Panc1 (cell line): ENCODE results near the gene NARS2.

Source experiments
- CTCF ChIP-seq: fragments of 450-650 bp; IDR thresholded peaks from 2 replicates; pipeline ENCODE4 v1.5.1; 2017; ENCODE audit warnings: mild to moderate bottlenecking
- POLR2AphosphoS5 ChIP-seq: IDR thresholded peaks from 2 replicates; pipeline ENCODE4 v1.6.1; 2012; ENCODE audit warnings: mild to moderate bottlenecking, low read depth, low read length, moderate library complexity
- REST ChIP-seq, 2 experiments: IDR thresholded peaks; 2 replicates each; pipeline ENCODE4 v1.6.1; 2011 to 2012; ENCODE audit warnings: low read depth in 2 of 2, control low read depth in 1 of 2, low read length in 1 of 2, mild to moderate bottlenecking in 1 of 2, moderate library complexity in 1 of 2; ENCODE audit not compliant: insufficient read depth in 1 of 2
- SIN3A ChIP-seq: IDR thresholded peaks from 2 replicates; pipeline ENCODE4 v1.6.1; 2012; ENCODE audit warnings: low read depth, mild to moderate bottlenecking, low read length, moderate library complexity, borderline replicate concordance; ENCODE audit not compliant: insufficient read depth

GRCh38 chr11:78417175-78417887, 157.3 kb downstream of the NARS2 start, which contains the start of gene GAB2:
- TF ChIP-seq CTCF (peak; percentile 57), POLR2AphosphoS5 (no peak), SIN3A (no peak), REST (IDR thresholded peaks at IDR 0.05; ENCODE audit: insufficient read depth in 1 of 2, low read depth in 2 of 2, low read length in 1 of 2) (no peak)
